HG03025 (cell line): ENCODE results near the gene STX1B.
A peak's percentile ranks its signal among the peaks of the same experiment; 100 is the strongest.

Source experiments
- ATAC-seq: cut with Tn5 transposase; IDR thresholded peaks from one replicate; pipeline ENCODE4 v1.9.1; 2021; ENCODE audit warnings: mild to moderate bottlenecking, moderate library complexity; ENCODE audit not compliant: unreplicated experiment, low FRiP score

The STX1B gene

DNA sequence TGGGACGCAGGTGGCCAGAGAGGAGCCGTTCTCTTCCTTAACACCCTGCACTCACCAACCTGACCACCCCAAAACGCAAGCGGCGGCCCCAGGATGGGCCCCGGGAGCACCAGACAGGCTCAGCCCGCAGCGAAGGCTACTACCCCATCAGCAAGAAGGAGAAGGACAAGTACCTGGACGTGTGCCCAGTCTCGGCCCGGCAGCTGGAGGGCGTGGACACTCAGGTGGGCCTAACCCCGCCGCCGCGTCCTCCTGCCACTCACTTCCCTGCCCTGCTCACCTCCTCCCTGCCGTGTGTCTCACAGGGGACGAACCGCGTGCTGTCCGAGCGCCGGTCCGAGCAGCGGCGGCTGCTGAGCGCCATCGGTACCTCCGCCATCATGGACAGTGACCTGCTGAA is 30.0 kb downstream of the STX1B start:
- ATAC-seq: no peak

- no peak for ATAC-seq
Observed at GRCh38 chr16:30980023-30980371, 30.4 kb downstream of the STX1B start.

DNA sequence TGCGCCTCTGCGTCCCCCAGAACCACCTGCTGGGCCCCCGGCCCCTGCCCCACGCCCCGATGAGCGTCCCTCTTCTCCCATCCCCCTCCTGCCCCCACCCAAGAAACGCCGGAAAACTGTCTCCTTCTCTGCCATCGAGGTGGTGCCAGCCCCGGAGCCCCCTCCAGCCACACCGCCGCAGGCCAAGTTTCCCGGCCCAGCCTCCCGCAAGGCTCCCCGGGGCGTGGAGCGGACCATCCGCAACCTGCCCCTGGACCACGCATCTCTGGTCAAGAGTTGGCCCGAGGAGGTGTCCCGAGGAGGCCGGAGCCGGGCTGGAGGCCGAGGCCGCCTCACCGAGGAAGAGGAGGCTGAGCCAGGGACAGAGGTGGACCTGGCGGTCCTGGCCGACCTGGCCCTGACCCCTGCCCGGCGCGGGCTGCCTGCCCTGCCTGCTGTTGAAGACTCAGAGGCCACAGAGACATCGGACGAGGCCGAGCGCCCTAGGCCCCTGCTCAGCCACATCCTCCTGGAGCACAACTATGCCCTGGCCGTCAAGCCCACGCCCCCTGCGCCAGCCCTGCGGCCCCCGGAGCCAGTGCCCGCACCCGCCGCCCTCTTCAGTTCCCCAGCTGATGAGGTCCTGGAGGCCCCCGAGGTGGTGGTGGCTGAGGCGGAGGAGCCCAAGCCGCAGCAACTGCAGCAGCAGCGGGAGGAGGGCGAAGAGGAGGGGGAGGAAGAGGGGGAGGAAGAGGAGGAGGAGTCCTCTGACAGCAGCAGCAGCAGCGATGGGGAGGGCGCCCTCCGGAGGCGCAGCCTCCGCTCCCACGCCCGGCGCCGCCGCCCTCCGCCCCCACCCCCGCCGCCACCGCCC is 31.0 kb downstream of the STX1B start:
- ATAC-seq: no peak

DNA sequence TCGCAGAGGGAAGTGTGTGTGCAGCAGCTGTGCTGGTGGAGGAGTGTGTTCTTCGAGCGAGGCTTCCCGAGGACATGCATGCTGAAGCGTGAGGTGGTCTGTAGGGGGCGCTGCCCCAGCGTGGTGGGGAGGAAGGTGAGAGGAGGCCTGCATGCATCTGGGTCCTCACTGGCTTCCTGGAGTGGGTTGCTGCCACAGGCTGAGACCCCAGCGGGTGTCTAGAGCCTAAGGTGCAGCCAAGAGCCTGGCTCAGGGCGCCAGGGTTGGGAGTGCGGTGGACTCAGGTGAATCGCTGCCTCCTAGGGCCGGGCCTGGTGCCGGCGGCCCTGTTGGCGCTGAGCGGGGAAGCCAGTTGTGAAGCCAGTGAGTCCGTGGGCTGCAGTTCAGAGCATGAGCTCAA is 32.9 kb downstream of the STX1B start:
- ATAC-seq: no peak

DNA sequence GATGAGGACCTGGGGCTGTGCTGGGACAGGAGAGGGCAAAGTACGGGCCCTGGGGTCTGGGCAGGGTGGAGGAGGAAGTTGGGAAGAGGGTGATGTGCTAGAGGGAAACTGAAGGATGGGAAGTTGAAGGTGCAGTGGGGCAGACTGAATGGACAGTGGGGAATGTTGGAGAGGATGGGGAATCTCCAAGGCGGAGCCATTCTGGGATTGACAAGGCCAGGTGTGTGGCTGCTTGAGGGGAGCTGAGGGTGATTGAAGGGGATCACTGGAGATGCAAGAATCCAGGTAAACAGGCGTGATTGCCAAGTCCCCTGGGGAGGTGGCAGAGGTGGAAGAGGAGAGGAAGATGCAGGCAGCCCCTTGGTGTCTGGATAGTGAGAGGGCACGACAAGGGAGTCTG is 34.0 kb downstream of the STX1B start:
- no peak for ATAC-seq

- no peak for ATAC-seq
Observed at GRCh38 chr16:30974348-30974747, 36.1 kb downstream of the STX1B start.

DNA sequence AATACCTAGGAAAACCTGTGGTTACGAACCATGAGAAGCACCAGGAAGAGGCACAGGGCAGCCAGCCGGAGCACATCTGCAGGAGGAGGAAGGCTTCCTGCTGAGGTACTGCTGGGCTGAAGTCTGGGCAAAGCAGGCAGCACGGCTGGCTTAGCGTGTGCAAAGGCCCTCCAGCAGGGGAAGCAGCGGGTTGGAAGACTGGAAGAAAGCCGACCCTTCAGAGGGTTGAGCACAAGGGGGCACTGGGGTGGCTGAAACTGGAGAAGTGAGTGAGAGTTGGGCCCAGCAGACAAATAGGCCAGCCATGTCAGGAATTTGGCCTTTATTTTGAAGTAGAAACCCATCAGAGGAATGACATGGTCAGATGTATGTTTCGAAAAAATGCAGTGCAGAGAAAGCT is 37.6 kb downstream of the STX1B start:
- ATAC-seq: no peak

DNA sequence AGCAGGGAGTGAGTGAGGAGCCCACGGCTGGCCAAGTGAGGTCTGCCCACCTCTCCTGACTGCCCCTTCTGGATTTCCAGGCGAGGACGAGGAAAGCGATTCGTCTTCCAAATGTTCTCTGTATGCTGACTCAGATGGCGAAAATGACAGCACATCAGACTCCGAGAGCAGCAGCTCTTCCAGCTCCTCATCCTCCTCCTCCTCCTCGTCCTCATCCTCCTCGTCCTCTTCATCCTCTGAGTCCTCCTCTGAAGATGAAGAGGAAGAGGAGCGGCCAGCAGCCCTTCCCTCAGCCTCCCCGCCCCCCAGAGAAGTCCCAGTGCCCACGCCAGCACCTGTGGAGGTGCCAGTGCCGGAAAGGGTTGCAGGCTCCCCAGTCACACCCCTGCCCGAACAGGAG is 39.1 kb downstream of the STX1B start:
- ATAC-seq: no peak

DNA sequence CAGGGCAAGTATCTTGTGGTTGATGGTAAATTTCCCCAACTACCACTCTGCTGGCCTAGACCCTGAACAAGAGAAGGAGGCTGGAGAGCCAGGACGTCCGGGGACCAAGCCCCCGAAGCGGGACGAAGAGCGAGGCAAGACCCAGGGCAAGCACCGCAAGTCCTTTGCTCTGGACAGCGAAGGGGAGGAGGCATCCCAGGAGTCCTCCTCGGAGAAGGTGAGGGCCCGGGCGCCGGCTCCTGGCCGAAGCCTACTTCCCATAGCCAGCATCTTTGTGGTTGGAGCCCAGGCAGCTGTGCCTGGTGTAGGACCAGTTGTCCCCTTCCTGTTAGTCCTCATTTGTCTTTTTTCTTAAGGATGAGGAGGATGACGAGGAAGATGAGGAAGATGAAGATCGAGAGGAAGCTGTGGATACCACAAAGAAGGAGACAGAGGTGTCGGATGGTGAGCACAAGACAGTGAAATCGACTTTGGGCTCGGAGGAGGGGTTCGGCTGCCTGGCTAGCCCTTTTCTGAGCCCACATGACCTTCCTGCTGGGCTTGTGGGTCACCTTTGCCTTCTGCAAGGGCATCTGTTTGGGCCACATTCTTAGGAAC is 41.1 kb downstream of the STX1B start:
- ATAC-seq: no peak

- no peak for ATAC-seq
Observed at GRCh38 chr16:30967795-30968194, 42.6 kb downstream of the STX1B start.

DNA sequence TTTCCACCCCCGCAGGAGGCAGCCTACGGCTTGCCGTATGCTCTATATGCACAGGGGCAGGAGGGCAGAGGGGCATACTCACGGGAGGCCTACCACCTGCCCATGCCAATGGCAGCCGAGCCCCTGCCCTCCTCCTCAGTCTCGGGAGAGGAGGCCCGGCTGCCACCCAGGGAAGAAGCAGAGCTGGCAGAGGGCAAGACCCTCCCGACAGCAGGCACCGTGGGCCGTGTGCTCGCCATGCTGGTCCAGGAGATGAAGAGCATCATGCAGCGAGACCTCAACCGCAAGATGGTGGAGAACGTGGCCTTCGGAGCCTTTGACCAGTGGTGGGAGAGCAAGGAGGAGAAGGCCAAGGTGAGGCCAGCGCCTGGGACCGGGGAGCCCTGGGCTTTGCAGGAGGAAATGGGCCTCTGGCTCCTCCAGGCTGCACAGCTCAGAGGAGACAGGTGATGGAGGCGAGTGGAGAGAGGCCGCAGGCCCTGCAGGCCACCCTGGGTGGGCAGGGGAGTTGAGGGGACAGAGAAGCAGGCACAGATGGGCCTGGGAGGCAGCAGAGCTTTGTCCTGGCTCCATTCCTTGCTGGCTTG is 44.3 kb downstream of the STX1B start:
- ATAC-seq: no peak

DNA sequence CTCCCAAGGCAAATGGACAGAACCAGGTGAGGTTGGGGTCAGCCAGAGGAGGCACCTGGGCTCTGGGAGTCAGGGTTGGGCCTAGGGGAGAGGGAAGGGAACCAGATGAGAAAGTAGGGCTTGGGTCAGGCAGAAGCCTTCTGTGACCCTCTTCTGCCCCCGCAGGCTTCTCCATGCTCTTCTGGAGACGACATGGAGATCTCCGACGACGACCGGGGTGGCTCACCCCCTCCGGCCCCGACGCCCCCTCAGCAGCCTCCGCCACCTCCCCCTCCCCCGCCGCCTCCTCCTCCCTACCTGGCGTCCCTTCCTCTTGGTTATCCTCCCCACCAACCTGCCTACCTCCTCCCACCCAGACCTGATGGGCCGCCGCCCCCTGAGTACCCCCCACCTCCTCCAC is 45.0 kb downstream of the STX1B start:
- no peak for ATAC-seq

- no peak for ATAC-seq
Observed at GRCh38 chr16:30964574-30965226, 45.7 kb downstream of the STX1B start.

- ATAC-seq: no peak
Observed at GRCh38 chr16:30963925-30964511, 46.4 kb downstream of the STX1B start.

DNA sequence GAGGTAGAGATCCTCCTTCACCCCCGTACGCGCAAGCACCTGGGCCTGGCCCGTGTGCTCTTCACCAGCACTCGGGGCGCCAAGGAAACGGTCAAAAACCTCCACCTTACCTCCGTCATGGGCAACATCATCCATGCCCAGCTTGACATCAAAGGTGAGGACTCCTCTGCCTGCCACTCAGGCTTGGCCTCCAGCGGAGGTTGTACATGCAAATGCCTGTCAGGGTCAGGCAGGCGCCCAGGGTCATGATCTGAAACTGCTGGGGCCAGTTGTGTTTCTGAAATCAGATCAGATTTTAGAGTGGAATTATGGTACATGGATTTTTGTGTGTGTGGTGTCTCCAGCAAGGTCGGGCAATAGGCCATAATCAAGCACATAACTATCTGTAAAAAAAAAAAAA is 49.1 kb downstream of the STX1B start:
- ATAC-seq: no peak

DNA sequence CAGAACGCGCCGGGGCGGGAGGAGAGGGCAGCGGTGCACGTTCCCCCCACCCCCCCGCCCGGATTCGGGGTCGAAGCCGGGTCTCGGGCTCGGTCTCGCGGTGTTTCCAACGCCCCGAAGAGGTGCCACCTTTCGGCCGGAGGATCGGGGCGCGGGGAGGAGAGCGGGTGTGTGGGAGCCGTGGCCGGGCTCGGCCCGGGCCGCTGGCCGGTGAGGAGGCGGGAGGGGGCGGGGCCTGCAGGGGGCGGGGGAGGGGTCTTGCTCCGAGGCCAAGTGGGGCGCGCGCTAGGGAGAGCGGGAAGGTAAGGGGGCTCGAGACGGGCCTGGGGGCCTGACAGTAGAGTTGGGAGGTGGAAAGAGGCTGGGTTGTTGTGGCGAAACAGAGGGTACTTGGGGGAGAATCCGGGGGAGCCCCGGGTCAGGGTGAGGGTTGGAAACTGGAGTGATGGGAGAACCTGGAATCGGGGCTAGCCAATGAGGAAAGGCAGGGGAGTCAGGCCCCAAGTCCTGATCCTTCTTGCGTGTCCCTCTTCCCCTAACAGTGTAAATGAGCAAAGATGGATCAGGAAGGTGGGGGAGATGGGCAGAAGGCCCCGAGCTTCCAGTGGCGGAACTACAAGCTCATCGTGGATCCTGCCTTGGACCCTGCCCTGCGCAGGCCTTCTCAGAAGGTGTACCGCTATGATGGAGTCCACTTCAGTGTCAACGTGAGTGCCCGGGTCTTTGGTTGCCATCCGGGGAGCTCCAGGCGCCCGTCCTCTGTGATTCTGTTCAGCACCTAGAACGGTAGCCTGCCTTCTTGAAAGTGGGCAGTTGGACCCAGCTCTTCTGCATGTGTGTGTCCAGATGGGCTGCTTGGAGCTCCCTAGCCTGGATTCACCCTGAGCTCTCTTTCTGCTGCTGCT is 52.0 kb downstream of the STX1B start:
- ATAC-seq: peak; percentile 11

DNA sequence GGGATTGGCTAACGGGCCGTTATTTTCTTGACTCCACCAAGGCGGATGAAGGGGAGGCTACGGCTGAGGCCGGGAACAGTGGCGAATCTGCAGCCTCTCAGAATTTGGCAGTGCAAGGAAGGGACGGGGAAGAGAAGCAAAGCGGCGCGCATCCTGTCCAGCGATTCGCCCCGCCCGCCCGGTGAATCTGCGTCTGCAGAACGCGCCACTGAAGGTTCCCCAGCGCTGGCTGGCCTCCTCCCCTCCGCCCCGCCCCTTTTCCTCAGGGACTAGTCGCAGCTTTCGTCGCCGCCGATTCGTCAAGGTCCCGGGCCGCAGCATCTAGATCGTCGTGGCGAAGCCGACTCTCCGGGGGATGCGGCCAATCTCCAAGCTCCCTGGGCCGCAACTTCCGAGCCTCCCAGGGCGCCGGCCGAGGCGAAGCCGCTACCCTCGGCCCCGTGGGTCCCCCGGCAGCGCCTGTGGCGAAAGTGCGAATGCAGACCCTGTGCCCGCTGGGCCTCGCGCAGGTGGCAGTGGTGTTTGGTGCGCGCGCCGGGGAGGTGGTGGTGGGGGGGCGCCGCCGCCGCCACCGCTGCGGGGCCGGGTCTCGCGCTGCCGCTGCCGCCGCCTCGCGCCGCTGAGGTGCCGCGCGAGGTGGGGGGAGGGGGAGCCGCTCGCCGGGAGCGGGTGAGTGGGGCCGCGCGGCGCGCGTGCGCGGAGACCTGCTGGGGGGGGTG is 52.8 kb downstream of the STX1B start, which contains the start of gene SETD1A:
Gene SETD1A (plus strand): TSS at position 299 of the 719 bp plus-strand sequence. CDS start 978 bp downstream, outside the sequence.
- ATAC-seq: peak; percentile 67

DNA sequence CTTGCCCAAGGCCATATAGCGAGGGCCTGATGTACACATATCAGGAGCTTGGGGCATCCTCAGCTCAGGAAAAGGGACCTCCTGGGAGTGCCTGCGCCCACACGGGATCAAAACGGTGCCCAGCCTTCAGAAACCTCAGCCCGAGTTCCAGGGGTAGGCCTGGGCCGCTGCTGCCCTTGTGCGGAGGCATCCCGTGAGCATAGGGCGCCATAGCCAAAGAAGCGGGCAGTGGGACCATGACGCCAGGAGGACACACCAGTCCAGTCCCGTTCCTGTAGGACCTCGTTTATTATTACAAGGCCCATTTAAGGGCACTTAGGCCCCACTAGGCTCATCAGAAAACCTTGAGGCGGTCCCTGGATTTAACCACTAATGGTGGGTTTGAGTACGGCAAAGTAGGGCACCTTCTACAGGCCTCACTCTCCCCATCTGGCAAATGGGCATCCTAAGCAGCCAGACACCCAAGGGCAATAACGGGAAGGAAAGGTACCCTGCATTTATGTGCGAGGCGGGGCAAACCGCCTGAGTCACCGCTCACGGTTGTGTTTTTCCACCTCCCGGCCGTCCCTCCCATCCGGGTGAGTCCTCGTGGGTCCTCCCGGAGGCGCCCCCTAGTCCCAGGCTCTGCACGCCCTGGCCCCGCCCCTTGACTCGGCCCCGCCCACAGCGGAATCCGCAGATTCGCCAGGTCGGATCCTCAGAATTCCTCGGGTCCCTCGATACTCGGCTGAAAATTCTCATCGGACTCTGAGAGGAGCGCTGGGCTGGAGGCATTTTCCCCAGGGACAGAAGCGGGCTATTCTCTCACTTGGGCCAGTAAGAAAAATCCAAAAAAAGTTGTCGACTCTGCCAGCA is 53.6 kb downstream of the STX1B start:
- ATAC-seq: no peak
